NT2/D1 (cell line): ENCODE measurements around the gene ATXN1.

Experiments used
- DNase-seq: peaks from one replicate; pipeline ENCODE4 v3.0.0-alpha.2; 2011; ENCODE audit warnings: low read depth, low spot score
- H3K27me3 ChIP-seq: 2 replicates; pipeline ENCODE4 v1.6.0; 2011; ENCODE audit warnings: mild to moderate bottlenecking; ENCODE audit not compliant: insufficient read length, insufficient read depth
- H3K36me3 ChIP-seq: 2 replicates; pipeline ENCODE4 v1.6.1; 2011; ENCODE audit warnings: mild to moderate bottlenecking, low read length, mixed read lengths; ENCODE audit not compliant: insufficient read depth, insufficient read length
- H3K4me1 ChIP-seq: 2 replicates; pipeline ENCODE4 v1.5.1; 2011; ENCODE audit not compliant: insufficient read depth, insufficient read length
- H3K4me3 ChIP-seq: 2 replicates; pipeline ENCODE4 v1.5.1; 2011; ENCODE audit warnings: low read depth; ENCODE audit not compliant: insufficient read length
- H3K9ac ChIP-seq: 2 replicates; pipeline ENCODE4 v1.6.0; 2011; ENCODE audit warnings: low read depth; ENCODE audit not compliant: insufficient read length
- H3K9me3 ChIP-seq: 2 replicates; pipeline ENCODE4 v1.5.1; 2011; ENCODE audit warnings: mild to moderate bottlenecking, low read length; ENCODE audit not compliant: insufficient read depth
- SUZ12 ChIP-seq: IDR thresholded peaks from 2 replicates; pipeline ENCODE4 v1.6.1; 2011; ENCODE audit not compliant: insufficient read length, insufficient read depth; ENCODE audit errors: extremely low read depth
- YY1 ChIP-seq: IDR thresholded peaks from 2 replicates; pipeline ENCODE4 v1.6.1; 2011; ENCODE audit not compliant: insufficient read length, insufficient read depth
- ZNF274 ChIP-seq: IDR thresholded peaks from 2 replicates; pipeline ENCODE4 v1.6.1; 2011; ENCODE audit warnings: mild to moderate bottlenecking, low read depth, low read length

The ATXN1 gene

DNA sequence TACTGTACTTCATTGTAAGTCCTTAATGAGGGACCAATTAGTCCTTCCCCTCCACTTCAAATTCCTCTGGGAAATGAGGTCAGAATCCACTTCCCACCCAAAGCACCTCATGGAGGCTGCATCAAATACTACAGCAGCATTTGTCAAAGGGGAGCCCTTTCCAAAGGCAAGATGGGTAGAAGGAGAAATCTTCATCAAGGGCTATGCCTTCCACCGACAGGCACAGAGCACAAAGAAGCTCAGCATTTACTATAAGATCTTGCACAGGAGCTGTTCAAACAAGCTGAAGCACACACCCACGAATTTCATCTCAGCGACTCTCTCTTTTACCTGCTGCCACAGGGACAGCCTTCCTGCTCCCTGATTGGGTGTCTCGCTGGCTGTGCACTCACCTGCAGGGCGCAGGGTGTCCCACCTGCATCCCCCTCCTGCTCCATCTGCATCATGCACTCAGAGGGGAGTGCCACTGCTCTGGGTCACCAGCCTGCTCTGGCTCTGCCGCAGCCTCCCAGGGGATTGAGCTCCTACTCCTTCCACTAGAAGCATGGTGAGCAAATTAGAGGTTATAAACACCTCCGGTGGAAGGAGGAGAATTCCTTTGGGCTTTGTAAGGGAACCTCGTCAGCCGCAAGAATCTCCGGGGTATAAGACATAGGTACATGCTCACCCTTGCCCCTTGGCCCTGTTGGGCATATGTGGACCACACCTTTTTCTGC is 164.5 kb downstream of the ATXN1 start:
- Histone ChIP-seq H3K27me3 (no peaks in the 10 kb centered on the region), H3K9me3 (no peaks in the 10 kb centered on the region; the same call in 1 of the 2 replicates), H3K9ac (no peak overlapping the region), H3K36me3 (no peaks in the 10 kb centered on the region), H3K4me1 (no peaks in the 10 kb centered on the region), H3K4me3 (no peak overlapping the region)
- TF ChIP-seq ZNF274 (no peak), YY1 (no peak), SUZ12 (no peak)
- DNase-seq = no peak

DNA sequence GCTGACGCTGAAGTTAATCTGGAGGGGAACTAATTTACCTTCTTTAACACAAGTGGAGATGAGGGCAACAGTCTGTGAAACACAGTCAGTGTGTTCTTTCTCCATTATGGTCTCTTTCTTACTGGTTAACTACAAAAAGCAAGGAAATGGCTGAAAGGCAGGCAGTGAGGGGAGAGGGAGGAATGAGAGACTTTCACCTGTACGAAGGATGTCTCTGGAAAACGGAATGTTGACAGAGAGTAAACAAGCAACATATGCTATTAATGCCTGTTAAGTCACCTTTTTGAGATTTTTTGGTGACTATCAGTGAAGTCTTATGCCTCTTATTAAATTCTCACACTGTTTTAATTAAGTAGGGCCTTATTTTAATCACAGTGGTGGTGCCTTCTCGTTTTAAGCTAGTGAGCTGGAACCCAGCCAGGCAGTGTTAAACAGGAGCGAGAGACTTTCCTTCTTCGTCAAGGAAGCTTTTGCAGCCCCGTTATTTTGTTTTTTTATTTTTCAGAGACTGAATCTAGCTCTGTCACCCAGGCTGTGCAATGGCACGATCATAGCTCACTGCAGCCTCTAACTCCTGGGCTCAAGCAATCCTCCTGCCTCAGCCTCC is 165.6 kb downstream of the ATXN1 start:
- no peaks in the 10 kb centered on the region for H3K4me1 ChIP-seq
- TF ChIP-seq ZNF274 (no peak), SUZ12 (no peak)
- no peaks in the 10 kb centered on the region for H3K27me3 ChIP-seq
- no peak overlapping the region for H3K4me3 ChIP-seq
- no peaks in the 10 kb centered on the region; the same call in 1 of the 2 replicates for H3K9me3 ChIP-seq
- DNase-seq = no peak
- no peak overlapping the region for H3K9ac ChIP-seq
- no peaks in the 10 kb centered on the region for H3K36me3 ChIP-seq

DNA sequence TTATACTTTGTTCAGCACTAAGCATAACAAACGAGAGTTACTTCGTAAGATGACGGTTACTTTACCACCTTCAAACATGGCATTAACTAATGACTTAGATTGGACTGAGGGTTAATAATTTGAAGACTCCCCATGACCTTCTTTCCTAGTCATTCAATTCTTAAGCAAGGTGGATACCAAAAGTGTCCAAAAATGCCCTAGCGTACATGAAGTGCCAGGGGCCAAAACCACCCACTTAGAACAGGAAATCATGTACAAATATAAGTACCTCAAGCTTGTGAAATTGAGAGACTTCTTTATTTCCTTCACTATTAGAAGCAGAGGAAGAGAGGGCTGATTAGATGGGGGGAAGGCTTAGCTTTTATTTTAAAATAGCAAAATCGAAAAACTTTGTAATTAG is 166.4 kb downstream of the ATXN1 start:
- no peaks in the 10 kb centered on the region for H3K36me3 ChIP-seq
- no peak for DNase-seq
- no peak for TF ChIP-seq ZNF274
- TF ChIP-seq YY1 = no peak
- no peak for TF ChIP-seq SUZ12
- no peaks in the 10 kb centered on the region for H3K4me1 ChIP-seq
- no peak overlapping the region for H3K4me3 ChIP-seq
- H3K9ac ChIP-seq = no peak overlapping the region
- H3K27me3 ChIP-seq = no peaks in the 10 kb centered on the region
- no peaks in the 10 kb centered on the region; the same call in 1 of the 2 replicates for H3K9me3 ChIP-seq

DNA sequence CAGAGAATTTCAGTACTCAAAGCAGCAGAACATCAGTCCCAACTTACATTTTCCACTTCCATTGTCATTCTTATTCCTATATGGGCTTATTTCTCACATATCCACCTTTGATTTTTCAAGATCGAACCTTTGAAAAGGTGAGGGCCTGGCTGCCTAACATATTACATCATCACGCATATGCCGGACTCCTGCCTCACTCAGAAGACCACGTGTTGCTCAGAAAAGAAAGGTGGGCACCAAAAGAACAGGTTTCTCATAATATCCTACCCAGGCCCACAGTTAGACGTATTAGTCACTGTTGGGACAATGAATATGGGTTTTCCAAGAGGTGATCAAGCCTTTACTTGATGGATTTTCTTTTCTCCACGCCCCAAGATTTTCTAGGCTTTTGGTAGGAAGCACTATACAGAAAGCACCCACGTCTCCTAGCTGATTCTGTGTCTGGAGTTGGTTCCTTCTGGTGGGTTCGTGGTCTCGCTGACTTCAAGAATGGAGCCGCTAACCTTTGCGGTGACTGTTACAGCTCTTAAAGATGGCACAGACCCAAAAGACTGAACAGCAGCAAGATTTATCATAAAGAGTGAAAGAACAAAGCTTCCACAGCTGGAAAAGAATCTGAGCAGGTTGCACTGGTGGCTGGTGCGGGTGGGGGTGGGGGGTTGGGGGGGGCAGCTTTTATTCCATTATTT is 168.9 kb downstream of the ATXN1 start:
- no peak overlapping the region for H3K4me3 ChIP-seq

DNA sequence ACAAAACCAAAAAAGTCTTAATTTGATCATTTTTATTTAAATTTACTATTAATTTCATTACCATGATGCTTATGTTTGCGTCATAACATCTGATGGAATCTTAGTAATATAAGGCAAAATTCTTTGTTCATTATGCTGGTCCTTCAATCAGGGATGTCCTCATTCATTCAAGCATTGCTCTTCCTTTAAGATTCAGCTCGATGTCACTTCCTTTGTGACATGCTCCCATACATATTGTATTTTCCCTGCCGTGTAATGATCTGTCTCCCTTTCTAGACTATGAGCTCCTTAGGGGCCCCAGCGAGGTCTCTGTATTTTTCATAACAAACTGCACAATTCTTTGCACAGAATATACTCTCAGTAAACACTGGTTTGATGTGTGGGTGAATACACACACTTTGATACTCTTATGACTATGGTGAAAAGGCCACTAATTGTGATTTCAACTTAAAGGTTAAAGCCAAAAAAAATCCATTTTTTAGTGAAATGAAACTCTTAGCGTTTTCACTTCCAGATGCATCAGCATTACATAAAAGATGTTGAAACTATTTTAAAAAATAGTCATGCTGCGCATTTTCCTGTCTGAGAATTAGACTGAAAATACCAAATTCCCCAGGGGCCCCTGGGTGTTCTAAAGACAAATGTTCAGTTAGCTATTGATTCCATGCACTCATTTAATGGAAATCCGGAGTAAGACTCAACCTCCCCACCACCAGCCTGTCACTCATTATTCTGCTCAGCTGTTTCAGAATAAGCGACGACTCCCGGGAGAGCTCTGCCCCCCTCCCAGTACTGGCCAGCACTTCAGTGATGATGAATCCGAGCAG is 169.7 kb downstream of the ATXN1 start:
- TF ChIP-seq YY1 (no peak), ZNF274 (no peak), SUZ12 (no peak)
- H3K9ac ChIP-seq = no peak overlapping the region
- DNase-seq = no peak
- H3K27me3 ChIP-seq = no peaks in the 10 kb centered on the region
- H3K4me1 ChIP-seq = no peaks in the 10 kb centered on the region
- no peak overlapping the region for H3K4me3 ChIP-seq
- H3K9me3 ChIP-seq = no peaks in the 10 kb centered on the region; the same call in 1 of the 2 replicates
- H3K36me3 ChIP-seq = no peaks in the 10 kb centered on the region

More for the DNA sequence above, 168.9 kb downstream of the ATXN1 start:
- Histone ChIP-seq H3K4me1 (no peaks in the 10 kb centered on the region), H3K27me3 (no peaks in the 10 kb centered on the region), H3K9ac (no peak overlapping the region), H3K36me3 (no peaks in the 10 kb centered on the region), H3K9me3 (no peaks in the 10 kb centered on the region; the same call in 1 of the 2 replicates)
- DNase-seq = no peak
- TF ChIP-seq YY1 (no peak), ZNF274 (no peak)

DNA sequence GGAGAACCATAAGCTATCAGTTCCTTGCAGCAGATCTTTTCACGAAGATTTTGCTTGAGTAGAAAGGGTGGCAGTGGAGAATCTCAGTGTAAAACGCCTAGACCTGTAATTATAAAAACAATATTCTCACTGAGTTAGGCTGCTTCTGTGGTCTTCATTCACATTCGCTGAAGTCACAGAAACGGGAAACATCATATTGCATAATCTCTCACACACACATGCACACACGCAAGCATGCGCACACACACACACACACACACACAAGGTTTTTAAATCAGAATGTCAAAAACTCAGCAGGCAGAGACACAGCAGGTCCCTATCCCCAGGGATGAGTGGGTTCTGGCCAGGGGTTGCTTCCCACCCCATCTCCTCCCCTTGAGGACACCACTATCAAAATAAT is 175.5 kb downstream of the ATXN1 start:
- TF ChIP-seq SUZ12 (no peak), ZNF274 (no peak), YY1 (no peak)
- no peaks in the 10 kb centered on the region for H3K9me3 ChIP-seq
- H3K4me3 ChIP-seq = no peak overlapping the region
- no peak for DNase-seq
- no peaks in the 10 kb centered on the region for H3K27me3 ChIP-seq
- no peaks in the 10 kb centered on the region for H3K36me3 ChIP-seq
- no peaks in the 10 kb centered on the region for H3K4me1 ChIP-seq
- no peak overlapping the region for H3K9ac ChIP-seq
